ENCODE data around the gene MCC. TPM values are rescaled to one million over a fixed set of nuclear protein-coding genes. Genes with fewer than 3 reads are reported as not detected.

The MCC gene
- polyA plus RNA-seq, 2 of the 4 experiments (the other 2 are of a cell fraction), result 0.09 to 0.10 TPM

DNA sequence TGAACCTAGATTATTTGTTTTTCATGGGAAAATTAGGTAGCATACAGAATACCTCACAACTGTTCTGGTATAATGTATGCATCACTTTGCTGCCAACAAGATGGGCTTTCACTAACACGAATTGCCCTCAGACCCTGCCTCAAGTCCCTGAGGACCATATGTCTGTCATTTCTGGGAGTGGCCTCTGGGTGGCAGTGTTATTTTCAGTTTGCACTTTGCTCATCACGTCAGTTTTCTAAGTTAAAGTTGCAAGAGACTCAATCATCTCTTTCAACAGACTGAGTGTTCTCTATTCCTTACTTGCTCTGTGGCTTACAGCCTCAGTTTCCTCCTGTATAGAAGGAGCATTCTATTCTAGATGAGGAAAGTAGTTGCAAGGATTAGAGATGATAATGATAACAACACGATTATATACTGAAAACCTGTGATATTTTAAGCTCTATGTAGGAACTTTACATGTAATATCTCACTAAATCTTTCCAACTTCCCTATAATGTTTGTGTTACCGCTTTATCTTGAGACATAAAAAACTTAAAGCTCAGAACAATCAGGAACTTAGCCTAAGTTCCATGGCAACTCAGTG is 109.2 kb downstream of the MCC start:
- WGBS (ENCODE audit: missing lambda C conversion rate), result 14% methylated on average over 4 of the region's 4 CpGs
- H3K4me3 ChIP-seq, result no peak overlapping the region
- no peak overlapping the region for H3K27ac ChIP-seq
- peak; percentile 70 to 82; a peak in 5 of 6 replicates for ATAC-seq
- no peak overlapping the region for H3K4me2 ChIP-seq
- POLR2A ChIA-PET, result no interaction called here
- CTCF ChIA-PET, result interaction anchor here (0.6 to 2.7 kb wide), 29 partner anchors 8 to 382 kb away, joined by 3 to 36 read pairs (median 3); partner anchors contain the start of genes MCC and YTHDC2
- peak; percentile 56 to 67 for DNase-seq (ENCODE audit: low read depth in 1 of 2, low spot score in 1 of 2)
- no peak for TF ChIP-seq CEBPB (IDR thresholded peaks at IDR 0.05)
- no peak for TF ChIP-seq NFE2L2 (conservative IDR thresholded peaks at IDR 0.05; ENCODE audit: low read length)
- no peak for TF ChIP-seq HDAC2 (IDR thresholded peaks at IDR 0.05)
- TF ChIP-seq RAD21 (conservative IDR thresholded peaks at IDR 0.05 in 1 of 2, IDR thresholded peaks at IDR 0.05 in 1 of 2), result peak; percentile 63 to 66
- no peak for TF ChIP-seq POLR2A (IDR thresholded peaks at IDR 0.05; ENCODE audit: low read length)
- no peak for TF ChIP-seq EHMT2 (IDR thresholded peaks at IDR 0.05; ENCODE audit: low read depth)
- TF ChIP-seq, protein P1, sequence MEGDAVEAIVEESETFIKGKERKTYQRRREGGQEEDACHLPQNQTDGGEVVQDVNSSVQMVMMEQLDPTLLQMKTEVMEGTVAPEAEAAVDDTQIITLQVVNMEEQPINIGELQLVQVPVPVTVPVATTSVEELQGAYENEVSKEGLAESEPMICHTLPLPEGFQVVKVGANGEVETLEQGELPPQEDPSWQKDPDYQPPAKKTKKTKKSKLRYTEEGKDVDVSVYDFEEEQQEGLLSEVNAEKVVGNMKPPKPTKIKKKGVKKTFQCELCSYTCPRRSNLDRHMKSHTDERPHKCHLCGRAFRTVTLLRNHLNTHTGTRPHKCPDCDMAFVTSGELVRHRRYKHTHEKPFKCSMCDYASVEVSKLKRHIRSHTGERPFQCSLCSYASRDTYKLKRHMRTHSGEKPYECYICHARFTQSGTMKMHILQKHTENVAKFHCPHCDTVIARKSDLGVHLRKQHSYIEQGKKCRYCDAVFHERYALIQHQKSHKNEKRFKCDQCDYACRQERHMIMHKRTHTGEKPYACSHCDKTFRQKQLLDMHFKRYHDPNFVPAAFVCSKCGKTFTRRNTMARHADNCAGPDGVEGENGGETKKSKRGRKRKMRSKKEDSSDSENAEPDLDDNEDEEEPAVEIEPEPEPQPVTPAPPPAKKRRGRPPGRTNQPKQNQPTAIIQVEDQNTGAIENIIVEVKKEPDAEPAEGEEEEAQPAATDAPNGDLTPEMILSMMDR (IDR thresholded peaks at IDR 0.05), result peak; percentile 77
- TF ChIP-seq SMC3 (IDR thresholded peaks at IDR 0.05), result peak; percentile 68
- no peak for TF ChIP-seq RFX5 (IDR thresholded peaks at IDR 0.05)
- no peak for TF ChIP-seq PHF8 (IDR thresholded peaks at IDR 0.05; ENCODE audit: borderline replicate concordance, low read depth)
- TF ChIP-seq, protein P2, sequence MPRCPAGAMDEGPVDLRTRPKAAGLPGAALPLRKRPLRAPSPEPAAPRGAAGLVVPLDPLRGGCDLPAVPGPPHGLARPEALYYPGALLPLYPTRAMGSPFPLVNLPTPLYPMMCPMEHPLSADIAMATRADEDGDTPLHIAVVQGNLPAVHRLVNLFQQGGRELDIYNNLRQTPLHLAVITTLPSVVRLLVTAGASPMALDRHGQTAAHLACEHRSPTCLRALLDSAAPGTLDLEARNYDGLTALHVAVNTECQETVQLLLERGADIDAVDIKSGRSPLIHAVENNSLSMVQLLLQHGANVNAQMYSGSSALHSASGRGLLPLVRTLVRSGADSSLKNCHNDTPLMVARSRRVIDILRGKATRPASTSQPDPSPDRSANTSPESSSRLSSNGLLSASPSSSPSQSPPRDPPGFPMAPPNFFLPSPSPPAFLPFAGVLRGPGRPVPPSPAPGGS (IDR thresholded peaks at IDR 0.05), result no peak
- TF ChIP-seq EP300 (IDR thresholded peaks at IDR 0.05), result no peak
- TF ChIP-seq ESRRA (IDR thresholded peaks at IDR 0.05; ENCODE audit: borderline replicate concordance, low read length), result no peak
- TF ChIP-seq ZSCAN20 (CRISPR knock-in tag; IDR thresholded peaks at IDR 0.05), result no peak
- no peak for TF ChIP-seq ZNF302 (CRISPR knock-in tag; IDR thresholded peaks at IDR 0.05)
- no peak for TF ChIP-seq SREBF2 (IDR thresholded peaks at IDR 0.05)
- TF ChIP-seq, protein P3, sequence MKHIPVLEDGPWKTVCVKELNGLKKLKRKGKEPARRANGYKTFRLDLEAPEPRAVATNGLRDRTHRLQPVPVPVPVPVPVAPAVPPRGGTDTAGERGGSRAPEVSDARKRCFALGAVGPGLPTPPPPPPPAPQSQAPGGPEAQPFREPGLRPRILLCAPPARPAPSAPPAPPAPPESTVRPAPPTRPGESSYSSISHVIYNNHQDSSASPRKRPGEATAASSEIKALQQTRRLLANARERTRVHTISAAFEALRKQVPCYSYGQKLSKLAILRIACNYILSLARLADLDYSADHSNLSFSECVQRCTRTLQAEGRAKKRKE (CRISPR knock-in tag; IDR thresholded peaks at IDR 0.05; ENCODE audit: low read depth), result no peak
- no peak for TF ChIP-seq FOSL2 (IDR thresholded peaks at IDR 0.05)
- no peak for TF ChIP-seq FOSL2 (CRISPR knock-in tag; IDR thresholded peaks at IDR 0.05)
- TF ChIP-seq, protein P4, sequence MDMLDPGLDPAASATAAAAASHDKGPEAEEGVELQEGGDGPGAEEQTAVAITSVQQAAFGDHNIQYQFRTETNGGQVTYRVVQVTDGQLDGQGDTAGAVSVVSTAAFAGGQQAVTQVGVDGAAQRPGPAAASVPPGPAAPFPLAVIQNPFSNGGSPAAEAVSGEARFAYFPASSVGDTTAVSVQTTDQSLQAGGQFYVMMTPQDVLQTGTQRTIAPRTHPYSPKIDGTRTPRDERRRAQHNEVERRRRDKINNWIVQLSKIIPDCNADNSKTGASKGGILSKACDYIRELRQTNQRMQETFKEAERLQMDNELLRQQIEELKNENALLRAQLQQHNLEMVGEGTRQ (IDR thresholded peaks at IDR 0.05), result no peak
- no peaks in the 10 kb centered on the region for H3K4me1 ChIP-seq
- peak; percentile 98 for FAIRE-seq
- no peaks in the 10 kb centered on the region for H3K9me3 ChIP-seq

DNA sequence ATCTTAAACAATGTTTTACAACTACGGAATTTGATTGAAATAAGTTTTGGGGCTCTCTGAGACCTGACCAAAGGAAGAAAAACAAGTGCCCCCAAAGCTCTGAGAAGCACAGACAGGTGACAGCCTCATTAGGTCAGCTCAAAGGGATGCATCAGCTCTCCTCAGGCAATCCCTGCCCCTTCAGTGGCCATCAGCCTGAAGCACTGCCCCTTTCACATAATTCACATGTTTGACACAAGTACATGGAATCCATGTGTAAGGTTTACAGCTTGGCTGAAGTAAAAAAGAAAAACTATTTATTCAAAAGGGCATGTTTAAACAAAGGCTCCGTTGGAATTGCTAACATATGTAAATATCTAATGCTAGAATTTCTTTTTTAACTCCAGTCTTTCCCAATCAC is 109.7 kb downstream of the MCC start:
- no peak overlapping the region for H3K4me2 ChIP-seq
- no peak overlapping the region for H3K4me3 ChIP-seq
- ChIA-PET CTCF (interaction anchor here (0.5 to 2.7 kb wide), 14 partner anchors 8 to 609 kb away, joined by 3 to 36 read pairs (median 4); no protein-coding TSS in a partner anchor), POLR2A (no interaction called here)
- DNase-seq (ENCODE audit: low read depth in 1 of 2, low spot score in 1 of 2) (no peak), FAIRE-seq (no peak), ATAC-seq (no peak)
- WGBS (ENCODE audit: missing lambda C conversion rate), result 1% methylated on average over 2 of the region's 2 CpGs
- no peak overlapping the region for H3K27ac ChIP-seq
- no peaks in the 10 kb centered on the region for H3K9me3 ChIP-seq
- no peaks in the 10 kb centered on the region for H3K4me1 ChIP-seq
- TF ChIP-seq, protein P1 (IDR thresholded peaks at IDR 0.05), result no peak
- TF ChIP-seq MAZ (IDR thresholded peaks at IDR 0.05; ENCODE audit: borderline replicate concordance, low read depth, low read length) (no peak), HDAC2 (IDR thresholded peaks at IDR 0.05) (no peak), HOXB13 (CRISPR knock-in tag; IDR thresholded peaks at IDR 0.05; ENCODE audit: low read depth) (no peak), EP300 (IDR thresholded peaks at IDR 0.05) (no peak), RNF2 (IDR thresholded peaks at IDR 0.05; ENCODE audit: borderline replicate concordance, low read depth) (no peak), RCOR1 (IDR thresholded peaks at IDR 0.05; ENCODE audit: low read depth, low read length) (no peak)
- TF ChIP-seq, protein P3 (CRISPR knock-in tag; IDR thresholded peaks at IDR 0.05; ENCODE audit: low read depth), result no peak

All from A549 (cell line).